Fibroblast of mammary gland (primary cell): ENCODE results near the gene DDX50.
"Not testable (repeated sequence)": the region's sequence is repeated elsewhere in the genome, so short reads cannot be mapped to it uniquely, and the experiment has no call there.

Experiments used
- DNase-seq: peaks from one replicate; pipeline ENCODE4 v3.0.0-alpha.2; 2010; ENCODE audit warnings: low read depth
- H3K4me3 ChIP-seq: 2 replicates; pipeline ENCODE4 v1.5.1; 2011; ENCODE audit warnings: low read depth, mild to moderate bottlenecking, low read length, moderate library complexity; ENCODE audit not compliant: control insufficient read depth
- TF ChIP-seq, protein P1 (sequence below): conservative IDR thresholded peaks from 2 replicates; pipeline ENCODE4 v1.5.1; 2011; ENCODE audit warnings: low read depth, low read length, inconsistent platforms; ENCODE audit not compliant: control insufficient read depth, insufficient read depth

The DDX50 gene

DNA sequence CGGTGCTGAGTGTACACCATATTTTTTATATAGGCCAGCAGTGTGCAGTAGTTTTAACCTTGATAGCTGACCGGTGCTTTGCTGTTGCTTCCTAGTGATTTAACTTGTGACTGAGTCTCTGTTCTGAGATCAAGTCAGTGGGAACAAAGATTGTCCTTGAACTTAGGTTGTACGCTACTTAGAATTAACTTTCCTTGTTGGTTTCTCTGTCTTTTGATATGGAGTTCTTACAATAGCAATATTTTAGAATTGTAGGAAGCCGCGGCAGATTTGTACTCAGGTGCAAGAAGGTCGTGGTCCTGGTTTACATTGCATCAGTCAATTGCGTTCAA is 56.1 kb downstream of the DDX50 start:
- TF ChIP-seq, protein P1, sequence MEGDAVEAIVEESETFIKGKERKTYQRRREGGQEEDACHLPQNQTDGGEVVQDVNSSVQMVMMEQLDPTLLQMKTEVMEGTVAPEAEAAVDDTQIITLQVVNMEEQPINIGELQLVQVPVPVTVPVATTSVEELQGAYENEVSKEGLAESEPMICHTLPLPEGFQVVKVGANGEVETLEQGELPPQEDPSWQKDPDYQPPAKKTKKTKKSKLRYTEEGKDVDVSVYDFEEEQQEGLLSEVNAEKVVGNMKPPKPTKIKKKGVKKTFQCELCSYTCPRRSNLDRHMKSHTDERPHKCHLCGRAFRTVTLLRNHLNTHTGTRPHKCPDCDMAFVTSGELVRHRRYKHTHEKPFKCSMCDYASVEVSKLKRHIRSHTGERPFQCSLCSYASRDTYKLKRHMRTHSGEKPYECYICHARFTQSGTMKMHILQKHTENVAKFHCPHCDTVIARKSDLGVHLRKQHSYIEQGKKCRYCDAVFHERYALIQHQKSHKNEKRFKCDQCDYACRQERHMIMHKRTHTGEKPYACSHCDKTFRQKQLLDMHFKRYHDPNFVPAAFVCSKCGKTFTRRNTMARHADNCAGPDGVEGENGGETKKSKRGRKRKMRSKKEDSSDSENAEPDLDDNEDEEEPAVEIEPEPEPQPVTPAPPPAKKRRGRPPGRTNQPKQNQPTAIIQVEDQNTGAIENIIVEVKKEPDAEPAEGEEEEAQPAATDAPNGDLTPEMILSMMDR = no peak
- H3K4me3 ChIP-seq = peak overlapping the region; percentile 99
- peak; percentile 5 for DNase-seq

DNA sequence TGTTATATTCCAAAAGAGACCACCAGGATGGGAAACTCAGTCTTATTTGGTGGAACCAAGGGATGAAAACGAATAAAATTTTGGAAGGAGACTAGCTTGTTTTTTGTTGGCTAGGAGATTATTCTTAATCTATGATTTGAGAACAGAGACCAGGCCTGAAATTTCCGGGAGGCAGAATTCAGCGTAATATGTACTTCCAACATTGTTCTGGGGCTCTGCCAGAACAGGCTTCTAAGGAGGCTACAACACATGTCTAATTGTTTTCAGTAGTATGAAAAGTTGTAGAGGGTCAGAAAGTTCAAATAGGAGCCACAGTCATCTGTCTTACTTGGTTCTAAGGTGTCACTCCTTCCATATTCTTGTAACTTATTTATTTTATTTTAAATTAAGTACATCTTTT is 56.5 kb downstream of the DDX50 start:
- TF ChIP-seq, protein P1 = no peak
- DNase-seq = peak; percentile 44
- H3K4me3 ChIP-seq = peak overlapping the region; percentile 99

DNA sequence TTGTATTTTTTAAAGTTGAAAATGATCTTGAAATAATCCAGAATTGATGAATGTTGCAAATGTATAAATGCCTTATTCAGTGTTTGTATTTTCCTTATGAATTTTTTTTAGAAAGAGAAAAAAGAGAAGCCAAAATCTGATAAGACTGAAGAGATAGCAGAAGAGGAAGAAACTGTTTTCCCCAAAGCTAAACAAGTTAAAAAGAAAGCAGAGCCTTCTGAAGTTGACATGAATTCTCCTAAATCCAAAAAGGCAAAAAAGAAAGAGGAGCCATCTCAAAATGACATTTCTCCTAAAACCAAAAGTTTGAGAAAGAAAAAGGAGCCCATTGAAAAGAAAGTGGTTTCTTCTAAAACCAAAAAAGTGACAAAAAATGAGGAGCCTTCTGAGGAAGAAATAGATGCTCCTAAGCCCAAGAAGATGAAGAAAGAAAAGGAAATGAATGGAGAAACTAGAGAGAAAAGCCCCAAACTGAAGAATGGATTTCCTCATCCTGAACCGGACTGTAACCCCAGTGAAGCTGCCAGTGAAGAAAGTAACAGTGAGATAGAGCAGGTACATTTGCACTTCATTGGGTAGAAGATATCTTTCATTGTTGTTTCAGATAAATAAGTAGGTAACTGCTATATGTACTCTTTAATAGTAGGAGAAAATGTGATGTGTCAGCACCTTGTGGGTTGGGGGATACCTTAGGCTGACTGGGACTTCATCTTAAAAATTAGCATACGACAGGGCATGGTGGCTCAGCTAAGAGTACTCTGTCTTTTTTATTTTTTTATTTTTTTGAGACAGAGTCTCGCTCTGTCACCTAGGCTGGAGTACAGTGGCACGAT is 58.8 kb downstream of the DDX50 start:
- TF ChIP-seq, protein P1 = no peak
- H3K4me3 ChIP-seq = no peak overlapping the region
- no peak for DNase-seq

DNA sequence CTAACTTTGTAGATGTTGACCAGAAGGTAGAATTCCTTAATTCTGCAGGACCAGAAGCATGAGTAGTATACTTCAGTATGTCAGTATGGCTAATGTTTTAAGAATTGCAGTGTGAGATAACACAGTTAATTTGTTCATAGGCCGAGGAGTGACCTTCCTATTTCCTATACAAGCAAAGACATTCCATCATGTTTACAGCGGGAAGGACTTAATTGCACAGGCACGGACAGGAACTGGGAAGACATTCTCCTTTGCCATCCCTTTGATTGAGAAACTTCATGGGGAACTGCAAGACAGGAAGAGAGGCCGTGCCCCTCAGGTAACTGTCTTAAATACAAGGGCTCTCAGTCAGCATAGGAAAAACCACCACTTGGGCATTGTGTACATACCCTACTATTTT is 62.0 kb downstream of the DDX50 start:
- TF ChIP-seq, protein P1 = no peak
- no peak overlapping the region for H3K4me3 ChIP-seq
- no peak for DNase-seq

DNA sequence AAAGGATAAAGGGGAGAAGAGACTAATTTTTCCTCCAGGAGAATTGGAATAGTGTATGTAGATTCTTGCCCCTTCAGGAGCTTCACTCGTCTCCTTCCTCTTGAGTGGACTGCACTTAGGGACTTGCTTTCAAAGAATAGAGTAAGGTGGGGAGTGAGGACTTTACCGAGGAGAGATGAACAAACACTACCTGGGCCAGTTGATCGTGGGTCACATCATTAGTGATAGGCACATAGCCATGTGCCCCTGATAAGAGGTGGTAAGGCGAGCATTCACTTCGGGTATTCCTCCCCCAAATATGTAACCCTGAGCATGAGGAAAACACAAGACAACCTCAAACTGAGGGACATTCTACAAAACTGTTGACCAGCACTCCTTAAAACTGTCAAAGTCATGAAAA is 72.9 kb downstream of the DDX50 start:
- no peak overlapping the region for H3K4me3 ChIP-seq
- DNase-seq = no peak
- TF ChIP-seq, protein P1 = no peak

DNA sequence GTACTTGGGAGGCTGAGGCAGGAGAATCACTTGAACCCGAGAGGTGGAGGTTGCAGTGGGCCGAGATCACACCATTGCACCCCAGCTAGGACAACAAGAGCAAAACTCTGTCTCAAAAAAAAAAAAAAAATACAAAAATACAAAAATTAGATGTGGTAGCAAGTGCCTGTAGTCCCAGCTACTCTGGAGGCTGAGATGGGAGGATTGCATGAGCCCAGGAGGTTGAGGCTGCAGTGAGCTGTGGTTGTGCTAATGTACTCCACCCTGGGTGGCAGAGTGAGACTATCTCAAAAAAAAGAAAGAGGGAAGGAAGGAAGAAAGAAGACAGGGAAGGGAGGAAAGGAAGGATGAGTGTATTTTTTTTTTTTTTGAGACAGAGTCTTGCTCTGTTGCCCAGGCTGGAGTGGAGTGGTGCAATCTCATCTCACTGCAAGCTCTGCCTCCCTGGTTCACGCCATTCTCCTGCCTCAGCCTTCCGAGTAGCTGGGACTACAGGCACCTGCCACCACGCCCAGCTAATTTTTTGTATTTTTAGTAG is 74.9 kb downstream of the DDX50 start:
- H3K4me3 ChIP-seq, DNase-seq: not testable (repeated sequence)

DNA sequence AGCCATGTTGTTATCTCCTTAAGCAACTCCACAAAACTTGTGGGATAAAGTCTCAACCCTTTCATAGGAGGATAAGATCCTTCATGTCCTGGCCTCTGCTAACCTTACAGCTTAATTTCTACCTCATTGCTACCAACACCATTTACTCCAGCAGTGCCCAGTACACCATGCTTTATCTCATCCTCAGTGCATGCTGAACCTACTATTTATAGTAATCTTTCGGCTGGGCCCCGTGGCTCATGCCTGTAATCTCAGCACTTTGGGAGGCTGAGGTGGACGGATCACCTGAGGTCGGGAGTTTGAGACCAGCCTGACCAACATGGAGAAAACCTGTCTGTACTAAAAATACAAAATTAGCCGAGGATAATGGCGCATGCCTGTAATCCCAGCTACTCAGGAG is 78.6 kb downstream of the DDX50 start:
- not testable (repeated sequence) for DNase-seq, H3K4me3 ChIP-seq

DNA sequence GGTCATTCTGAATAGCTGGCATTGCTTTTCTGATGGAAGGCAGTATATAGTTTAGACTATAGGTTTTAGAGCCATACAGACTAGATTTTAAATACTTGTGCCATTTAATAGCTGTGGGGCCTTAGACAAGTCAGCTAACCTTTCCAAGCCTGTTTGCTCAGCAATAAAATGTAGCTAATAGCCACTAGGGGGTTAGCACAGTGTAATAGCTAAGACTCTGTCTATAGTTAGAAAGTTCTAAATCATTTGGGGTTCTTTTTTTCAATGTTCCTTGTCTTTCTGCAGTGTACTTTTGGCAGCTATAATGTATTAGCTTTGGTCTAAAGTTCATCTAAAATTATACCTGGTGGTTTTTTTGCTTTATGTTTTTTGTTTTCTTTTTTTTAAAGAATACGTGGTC is 80.0 kb downstream of the DDX50 start:
- TF ChIP-seq, protein P1 = peak; percentile 35
- peak; percentile 25 for DNase-seq
- no peak overlapping the region for H3K4me3 ChIP-seq
